Liver (tissue), 9 donors: ENCODE results near the gene AP3S1. TPM values are rescaled to one million over a fixed set of nuclear protein-coding genes. Genes with fewer than 3 reads are reported as not detected.

Source experiments
- DNase-seq: peaks from one replicate; pipeline ENCODE4 v3.0.0-alpha.2; 2017; ENCODE audit warnings: low spot score
- H3K27ac ChIP-seq, 2 donors: one replicate each; pipeline ENCODE4 v1.7.0; 2013; ENCODE audit warnings: inconsistent platforms in 2 of 2, low read length in 2 of 2, control low read depth in 1 of 2, low read depth in 1 of 2, mild to moderate bottlenecking in 1 of 2
- H3K27me3 ChIP-seq, 4 donors: one replicate each; pipeline versions ENCODE4 v1.6.1 to v1.7.0; 2013; ENCODE audit warnings: low read length in 3 of 4, inconsistent platforms in 1 of 4, mild to moderate bottlenecking in 1 of 4, moderate library complexity in 1 of 4; ENCODE audit not compliant: control insufficient read depth in 4 of 4, insufficient read depth in 4 of 4
- H3K36me3 ChIP-seq, 4 donors: one replicate each; pipeline versions ENCODE4 v1.6.1 to v1.7.0; 2013; ENCODE audit warnings: low read length in 3 of 4, mild to moderate bottlenecking in 3 of 4, low read depth in 1 of 4, moderate library complexity in 1 of 4; ENCODE audit not compliant: control insufficient read depth in 4 of 4, insufficient read depth in 3 of 4
- H3K4me1 ChIP-seq, 4 donors: one replicate each; pipeline versions ENCODE4 v1.6.1 to v1.7.0; 2013; ENCODE audit warnings: low read length in 3 of 4, mild to moderate bottlenecking in 3 of 4, moderate library complexity in 1 of 4; ENCODE audit not compliant: control insufficient read depth in 4 of 4, insufficient read depth in 4 of 4
- H3K4me3 ChIP-seq, 3 donors: one replicate each; pipeline versions ENCODE4 v1.6.1 to v1.7.0; 2013; ENCODE audit warnings: low read length in 3 of 3, control low read depth in 1 of 3, low read depth in 1 of 3, mild to moderate bottlenecking in 1 of 3
- H3K9ac ChIP-seq, 2 donors: one replicate each; pipeline ENCODE4 v1.7.0; 2013; ENCODE audit warnings: low read length in 2 of 2, mild to moderate bottlenecking in 2 of 2, moderate library complexity in 2 of 2, control low read depth in 1 of 2, low read depth in 1 of 2
- H3K9me3 ChIP-seq, 4 donors: one replicate each; pipeline versions ENCODE4 v1.6.1 to v1.7.0; 2013; ENCODE audit warnings: low read length in 3 of 4; ENCODE audit not compliant: control insufficient read depth in 4 of 4
- CTCF ChIP-seq: fragments of 150-350 bp; IDR thresholded peaks from 2 replicates; pipeline ENCODE4 v1.5.1; 2017; ENCODE audit warnings: improper control_type of control experiment, low read depth, low read length; ENCODE audit not compliant: missing input control
- EGR1 ChIP-seq, 2 donors: IDR thresholded peaks; 2 replicates each; pipeline ENCODE4 v1.6.1; 2016 to 2018; ENCODE audit warnings: antibody characterized with exemption in 2 of 2, low read depth in 2 of 2
- FOXA1 ChIP-seq: IDR thresholded peaks from 2 replicates; pipeline ENCODE4 v1.6.1; 2016; ENCODE audit warnings: antibody characterized with exemption
- FOXA2 ChIP-seq: IDR thresholded peaks from 2 replicates; pipeline ENCODE4 v1.6.1; 2016; ENCODE audit warnings: antibody characterized with exemption
- GABPA ChIP-seq, 2 donors: IDR thresholded peaks in 1 of 2; conservative IDR thresholded peaks in 1 of 2; 2 replicates each; pipeline ENCODE4 v1.6.1; 2016; ENCODE audit warnings: antibody characterized with exemption in 2 of 2, mild to moderate bottlenecking in 1 of 2, moderate library complexity in 1 of 2
- HNF4A ChIP-seq, 2 donors: conservative IDR thresholded peaks; 2 replicates each; pipeline ENCODE4 v1.6.1; 2016; ENCODE audit warnings: antibody characterized with exemption in 2 of 2, mild to moderate bottlenecking in 2 of 2
- HNF4G ChIP-seq: IDR thresholded peaks from 2 replicates; pipeline ENCODE4 v1.6.1; 2016; ENCODE audit warnings: antibody characterized with exemption
- NR2F2 ChIP-seq: IDR thresholded peaks from 2 replicates; pipeline ENCODE4 v1.6.1; 2016; ENCODE audit warnings: antibody characterized with exemption
- RAD21 ChIP-seq, 2 donors: IDR thresholded peaks; 2 replicates each; pipeline ENCODE4 v1.6.1; 2016; ENCODE audit warnings: antibody characterized with exemption in 2 of 2, mild to moderate bottlenecking in 2 of 2
- REST ChIP-seq: IDR thresholded peaks from 2 replicates; pipeline ENCODE4 v1.6.1; 2016; ENCODE audit warnings: antibody characterized with exemption, mild to moderate bottlenecking
- RXRA ChIP-seq, 2 donors: IDR thresholded peaks; 2 replicates each; pipeline ENCODE4 v1.6.1; 2017 to 2018; ENCODE audit warnings: antibody characterized with exemption in 2 of 2, mild to moderate bottlenecking in 1 of 2
- SP1 ChIP-seq: IDR thresholded peaks from 2 replicates; pipeline ENCODE4 v1.6.1; 2018; ENCODE audit warnings: antibody characterized with exemption, mild to moderate bottlenecking
- TAF1 ChIP-seq: conservative IDR thresholded peaks from 2 replicates; pipeline ENCODE4 v1.6.1; 2016; ENCODE audit warnings: antibody characterized with exemption, mild to moderate bottlenecking
- YY1 ChIP-seq: IDR thresholded peaks from 2 replicates; pipeline ENCODE4 v1.6.1; 2016; ENCODE audit warnings: antibody characterized with exemption, mild to moderate bottlenecking
- ZBTB33 ChIP-seq: IDR thresholded peaks from 2 replicates; pipeline ENCODE4 v1.6.1; 2016; ENCODE audit warnings: antibody characterized with exemption
- WGBS: extraction: QIAGEN DNeasy Blood & Tissue Kit; methylation state at CpG from one replicate; pipeline ENCODE4 v1.1.7; 2013; 5-methylcytosine and 5-hydroxymethylcytosine counted together
- polyA plus RNA-seq, 2 donors: library from polyadenylated mRNA; stranded (reverse) in 1 of 2; unstranded in 1 of 2; fragments of 200-250 nt in 1 of 2; fragments of >200 nt in 1 of 2; fragmentation: Nextera tagmentation in 1 of 2; extraction: Ambion mirVana in 1 of 2; gene quantifications; one replicate each; pipeline versions ENCODE4 v1.2.1 to v1.2.3, GENCODE V29; 2013 to 2015
- total RNA-seq, 2 donors: library from RNA; depleted of rRNA; stranded (reverse); fragments of >200 nt; gene quantifications; one replicate each; pipeline ENCODE4 v1.2.3, GENCODE V29; 2014
- TF ChIP-seq, protein P1 (sequence below): IDR thresholded peaks from 2 replicates; pipeline ENCODE4 v1.6.1; 2016; ENCODE audit warnings: antibody characterized with exemption
- donor health status: healthy.
- donor health status: healthy.
- donor health status: healthy.
- donor health status: healthy.
- donor health status: healthy.

The AP3S1 gene
- total and polyA plus RNA-seq, 4 donors, result 32.7 to 52.7 (median 40.9) TPM

GRCh38 chr5:115801984-115802383 lies 39.8 kb upstream of the AP3S1 start:
- H3K27ac ChIP-seq, result peak overlapping the region; percentile 83 to 84
- no peaks in the 10 kb centered on the region for H3K9me3 ChIP-seq
- TF ChIP-seq HNF4G (no peak), NR2F2 (no peak), FOXA2 (no peak), EGR1 (IDR thresholded peaks at IDR 0.05; ENCODE audit: low read depth in 2 of 2) (no peak), YY1 (no peak), TAF1 (no peak), GABPA (IDR thresholded peaks at IDR 0.05 in 1 of 2, conservative IDR thresholded peaks at IDR 0.05 in 1 of 2) (no peak), RXRA (IDR thresholded peaks at IDR 0.05) (peak in 1 of 2 donors; percentile 24), CTCF (no peak), HNF4A (conservative IDR thresholded peaks at IDR 0.05) (peak in 1 of 2 donors; percentile 32), SP1 (no peak), FOXA1 (no peak)
- H3K4me3 ChIP-seq, result no peak overlapping the region
- H3K36me3 ChIP-seq, result peaks cover 3 to 34% (median 16%) of the 10 kb centered on the region in 4 donors
- WGBS, result 24% methylated on average over 1 of the region's 1 CpG
- no peak for DNase-seq
- no peaks in the 10 kb centered on the region for H3K27me3 ChIP-seq
- no peak overlapping the region for H3K9ac ChIP-seq
- H3K4me1 ChIP-seq, result peaks cover 5 to 72% (median 29%) of the 10 kb centered on the region in 4 donors

GRCh38 chr5:115806986-115807653 lies 34.6 kb upstream of the AP3S1 start:
- H3K9me3 ChIP-seq, result no peaks in the 10 kb centered on the region
- peaks cover 4 to 71% (median 30%) of the 10 kb centered on the region in 4 donors for H3K36me3 ChIP-seq
- DNase-seq, result no peak
- 52% methylated on average over 2 of the region's 2 CpGs for WGBS
- no peaks in the 10 kb centered on the region for H3K27me3 ChIP-seq
- peak overlapping the region in 1 of 2 donors; percentile 22 for H3K27ac ChIP-seq
- no peak overlapping the region for H3K9ac ChIP-seq
- no peak overlapping the region for H3K4me3 ChIP-seq
- peaks cover 3 to 68% (median 21%) of the 10 kb centered on the region in 4 donors for H3K4me1 ChIP-seq
- peak in 1 of 2 donors; percentile 7 for TF ChIP-seq HNF4A (conservative IDR thresholded peaks at IDR 0.05)
- no peak for TF ChIP-seq HNF4G
- no peak for TF ChIP-seq ZBTB33

DNA sequence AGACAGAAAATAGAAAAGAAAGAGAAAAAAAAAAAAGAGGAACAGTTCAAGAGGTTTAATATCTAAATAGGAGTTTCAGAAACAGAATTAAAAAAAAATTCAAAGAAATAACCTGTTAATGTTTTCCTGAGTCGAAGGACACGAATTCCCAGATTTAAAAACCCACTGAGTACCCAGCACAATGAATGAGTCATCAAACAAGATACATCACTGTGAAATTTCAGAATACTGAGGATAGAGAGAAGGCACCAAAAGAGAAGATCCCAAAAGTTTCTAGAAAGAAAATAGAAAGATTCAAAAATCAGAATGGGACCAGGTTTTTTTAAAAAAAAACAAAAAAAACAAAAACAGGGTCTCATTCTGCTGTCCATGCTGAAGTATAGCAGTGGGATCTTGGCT lies 34.1 kb upstream of the AP3S1 start:
- Histone ChIP-seq H3K4me3 (no peak overlapping the region), H3K9ac (no peak overlapping the region), H3K4me1 (peaks cover 3 to 68% (median 24%) of the 10 kb centered on the region in 4 donors), H3K9me3 (no peaks in the 10 kb centered on the region), H3K27me3 (no peaks in the 10 kb centered on the region), H3K27ac (peak overlapping the region in 1 of 2 donors; percentile 22), H3K36me3 (peaks cover 4 to 75% (median 31%) of the 10 kb centered on the region in 4 donors)
- WGBS, result 66% methylated on average over 2 of the region's 2 CpGs
- DNase-seq, result no peak
- TF ChIP-seq HNF4A (conservative IDR thresholded peaks at IDR 0.05), result no peak
- no peak for TF ChIP-seq ZBTB33
- TF ChIP-seq REST, result no peak
- TF ChIP-seq, protein P1, sequence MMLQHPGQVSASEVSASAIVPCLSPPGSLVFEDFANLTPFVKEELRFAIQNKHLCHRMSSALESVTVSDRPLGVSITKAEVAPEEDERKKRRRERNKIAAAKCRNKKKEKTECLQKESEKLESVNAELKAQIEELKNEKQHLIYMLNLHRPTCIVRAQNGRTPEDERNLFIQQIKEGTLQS, result no peak
- TF ChIP-seq EGR1 (IDR thresholded peaks at IDR 0.05; ENCODE audit: low read depth in 2 of 2), result no peak
- no peak for TF ChIP-seq FOXA1
- TF ChIP-seq YY1, result no peak
- TF ChIP-seq RXRA (IDR thresholded peaks at IDR 0.05), result no peak
- TF ChIP-seq RAD21 (IDR thresholded peaks at IDR 0.05), result no peak
- no peak for TF ChIP-seq NR2F2
- no peak for TF ChIP-seq FOXA2
